OCI-LY1 (cell line): ENCODE results near the gene C4orf51.

ENCODE experiments used
- H2AFZ ChIP-seq: fragments of 200-600 bp; sonication (generic), shearing (Covaris generic); 2 replicates; pipeline ENCODE4 v1.6.0; 2014; ENCODE audit warnings: antibody characterized with exemption, mild to moderate bottlenecking, low read length
- H3F3A ChIP-seq: fragments of 200-600 bp; sonication (generic), shearing (Covaris generic); 2 replicates; pipeline ENCODE4 v1.6.0; 2014; ENCODE audit warnings: mild to moderate bottlenecking, antibody characterized with exemption, low read length, moderate library complexity; ENCODE audit not compliant: insufficient read depth
- H3K27ac ChIP-seq: fragments of 200-600 bp; sonication (generic); 2 replicates; pipeline ENCODE4 v1.5.1; 2014; ENCODE audit warnings: low read length, mixed run types, mild to moderate bottlenecking, low read depth; ENCODE audit not compliant: poor library complexity, severe bottlenecking
- H3K27me3 ChIP-seq: fragments of 200-600 bp; sonication (generic); 2 replicates; pipeline ENCODE4 v1.6.0; 2014; ENCODE audit warnings: antibody characterized with exemption, mild to moderate bottlenecking, low read length, moderate library complexity; ENCODE audit not compliant: insufficient read depth
- H3K36me3 ChIP-seq: fragments of 200-600 bp; sonication (generic); 2 replicates; pipeline ENCODE4 v1.6.1; 2014; ENCODE audit warnings: mild to moderate bottlenecking, antibody characterized with exemption, low read length, moderate library complexity, mixed read lengths; ENCODE audit not compliant: insufficient read depth
- H3K4me1 ChIP-seq: fragments of 200-600 bp; sonication (generic); 2 replicates; pipeline ENCODE4 v1.5.1; 2014; ENCODE audit warnings: mild to moderate bottlenecking, low read length, moderate library complexity; ENCODE audit not compliant: insufficient read depth, severe bottlenecking
- H3K4me2 ChIP-seq: fragments of 200-600 bp; sonication (generic), shearing (Covaris generic); 2 replicates; pipeline ENCODE4 v1.6.1; 2014; ENCODE audit warnings: low read length
- H3K4me3 ChIP-seq: fragments of 200-600 bp; sonication (generic); 2 replicates; pipeline ENCODE4 v1.5.1; 2014; ENCODE audit warnings: low read length, low read depth, mild to moderate bottlenecking, mixed read lengths; ENCODE audit not compliant: poor library complexity, severe bottlenecking
- H3K79me2 ChIP-seq: fragments of 200-600 bp; shearing (Covaris generic); 2 replicates; pipeline ENCODE4 v1.6.1; 2016; ENCODE audit warnings: mixed run types, low read length, mixed read lengths; ENCODE audit not compliant: insufficient read depth
- H3K9ac ChIP-seq: fragments of 200-600 bp; sonication (generic), shearing (Covaris generic); 2 replicates; pipeline ENCODE4 v1.6.1; 2014; ENCODE audit warnings: mild to moderate bottlenecking, low read length, mixed read lengths
- H3K9me2 ChIP-seq: fragments of 200-600 bp; sonication (generic), shearing (Covaris generic); 2 replicates; pipeline ENCODE4 v1.6.1; 2014; ENCODE audit warnings: low read depth, mild to moderate bottlenecking, low read length, mixed read lengths
- H3K9me3 ChIP-seq: fragments of 200-600 bp; shearing (Covaris generic); 2 replicates; pipeline ENCODE4 v1.6.1; 2014; ENCODE audit warnings: low read length, mixed read lengths
- H4K20me1 ChIP-seq: fragments of 200-600 bp; sonication (generic), shearing (Covaris generic); 2 replicates; pipeline ENCODE4 v1.6.0; 2016; ENCODE audit warnings: mild to moderate bottlenecking, low read length; ENCODE audit not compliant: insufficient read depth
- CTCF ChIP-seq: fragments of 200-600 bp; sonication (generic), shearing (Covaris generic); IDR thresholded peaks from 2 replicates; pipeline ENCODE4 v1.5.1; 2017; ENCODE audit warnings: mild to moderate bottlenecking, antibody characterized with exemption, low read length, moderate library complexity, mixed read lengths
- EZH2 ChIP-seq: fragments of 200-600 bp; sonication (generic), shearing (Covaris generic); IDR thresholded peaks from 2 replicates; pipeline ENCODE4 v1.8.0; 2017; ENCODE audit warnings: borderline replicate concordance, mixed run types, mild to moderate bottlenecking, antibody characterized with exemption, low read length, moderate library complexity, mixed read lengths

Gene C4orf51

GRCh38 chr4:145766273-145766672, 86.3 kb downstream of the C4orf51 start:
- no peaks in the 10 kb centered on the region for H3K27me3 ChIP-seq
- no peak overlapping the region for H3K9ac ChIP-seq
- H3K27ac ChIP-seq = no peak overlapping the region
- H3K36me3 ChIP-seq = peaks cover 79% of the 10 kb centered on the region
- no peaks in the 10 kb centered on the region for H3K79me2 ChIP-seq
- no peak overlapping the region for H2AFZ ChIP-seq
- H3K9me3 ChIP-seq = no peaks in the 10 kb centered on the region
- no peak overlapping the region for H3K4me3 ChIP-seq
- TF ChIP-seq EZH2 = no peak
- TF ChIP-seq CTCF = no peak
- no peaks in the 10 kb centered on the region for H3K9me2 ChIP-seq
- no peaks in the 10 kb centered on the region for H4K20me1 ChIP-seq
- no peak overlapping the region for H3K4me2 ChIP-seq
- H3K4me1 ChIP-seq = no peaks in the 10 kb centered on the region
- no peaks in the 10 kb centered on the region for H3F3A ChIP-seq

- no peak overlapping the region for H3K4me2 ChIP-seq
- no peaks in the 10 kb centered on the region for H3K79me2 ChIP-seq
- H3K4me1 ChIP-seq = no peaks in the 10 kb centered on the region
- H3F3A ChIP-seq = no peaks in the 10 kb centered on the region
- TF ChIP-seq CTCF = no peak
- no peak for TF ChIP-seq EZH2
- no peak overlapping the region for H3K9ac ChIP-seq
- H3K27me3 ChIP-seq = no peaks in the 10 kb centered on the region
- no peaks in the 10 kb centered on the region for H4K20me1 ChIP-seq
- no peak overlapping the region for H2AFZ ChIP-seq
- no peak overlapping the region for H3K27ac ChIP-seq
- no peaks in the 10 kb centered on the region for H3K9me3 ChIP-seq
- H3K4me3 ChIP-seq = no peak overlapping the region
- peaks cover 83% of the 10 kb centered on the region for H3K36me3 ChIP-seq
- H3K9me2 ChIP-seq = no peaks in the 10 kb centered on the region
Observed at GRCh38 chr4:145769450-145770037, 89.6 kb downstream of the C4orf51 start.

- TF ChIP-seq EZH2 (no peak), CTCF (no peak)
- H3K4me3 ChIP-seq = no peak overlapping the region
- H3K79me2 ChIP-seq = no peaks in the 10 kb centered on the region
- H4K20me1 ChIP-seq = no peaks in the 10 kb centered on the region
- no peaks in the 10 kb centered on the region for H3K4me1 ChIP-seq
- no peaks in the 10 kb centered on the region for H3K27me3 ChIP-seq
- H3F3A ChIP-seq = no peaks in the 10 kb centered on the region
- no peak overlapping the region for H3K4me2 ChIP-seq
- H3K36me3 ChIP-seq = peaks cover 83% of the 10 kb centered on the region
- no peak overlapping the region for H3K9ac ChIP-seq
- H2AFZ ChIP-seq = no peak overlapping the region
- no peak overlapping the region for H3K27ac ChIP-seq
- H3K9me3 ChIP-seq = no peaks in the 10 kb centered on the region
- H3K9me2 ChIP-seq = no peaks in the 10 kb centered on the region
Observed at GRCh38 chr4:145770124-145770523, 90.2 kb downstream of the C4orf51 start.
